SK-N-SH (cell line): ENCODE data around the gene EMC7. TPM values are rescaled to one million over a fixed set of nuclear protein-coding genes. Genes with fewer than 3 reads are reported as not detected.

ENCODE experiments used
- CTCF ChIA-PET: fragments of 300-600, 350-600 bp; formaldehyde crosslinking; extraction: SDS; loops from one replicate; lab custom pipeline; 2021; lab: Yijun Ruan, JAX
- POLR2A ChIA-PET: fragments of 350-600 bp; sonication (Branson Sonifier 250); formaldehyde crosslinking; extraction: SDS; loops from one replicate; lab custom pipeline; 2020; ENCODE audit warnings: antibody characterized with exemption, inconsistent platforms; lab: Yijun Ruan, JAX
- DNase-seq: peaks from one replicate; pipeline ENCODE4 v3.0.0; 2012
- H2AFZ ChIP-seq: fragments of 200-600 bp; sonication (generic); 2 replicates; pipeline ENCODE4 v1.8.1; 2016; ENCODE audit warnings: antibody characterized with exemption, mild to moderate bottlenecking, low read depth
- H3F3A ChIP-seq: fragments of 200-600 bp; sonication (generic); replicated peaks from 2 replicates; pipeline ENCODE3; 2016; ENCODE audit warnings: antibody characterized with exemption, mild to moderate bottlenecking; ENCODE audit not compliant: insufficient read depth
- H3K27ac ChIP-seq, 2 experiments: fragments of 200-500 bp in 1 of 2; fragments of 200-600 bp in 1 of 2; sonication (Bioruptor generic) in 1 of 2; sonication (generic), shearing (Covaris generic) in 1 of 2; 2 replicates each; pipeline versions ENCODE4 v1.5.1 to v1.6.1; 2014 to 2016; ENCODE audit warnings: low read depth in 2 of 2, inconsistent platforms in 1 of 2, low read length in 1 of 2, mild to moderate bottlenecking in 1 of 2, mixed read lengths in 1 of 2
- H3K27me3 ChIP-seq: fragments of 200-600 bp; sonication (generic), shearing (Covaris generic); 2 replicates; pipeline ENCODE4 v1.6.1; 2016; ENCODE audit warnings: mixed run types; ENCODE audit not compliant: insufficient read depth
- H3K36me3 ChIP-seq, 2 experiments: fragments of 200-500 bp in 1 of 2; fragments of 200-600 bp in 1 of 2; sonication (Bioruptor generic) in 1 of 2; sonication (generic) in 1 of 2; replicated peaks in 1 of 2; 2 replicates each; pipeline versions ENCODE3 to v1.5.1; 2014 to 2016; ENCODE audit warnings: low read length in 1 of 2, mild to moderate bottlenecking in 1 of 2; ENCODE audit not compliant: insufficient read depth in 2 of 2, control insufficient read depth in 1 of 2
- H3K4me1 ChIP-seq, 2 experiments: fragments of 200-500 bp in 1 of 2; fragments of 200-600 bp in 1 of 2; sonication (Bioruptor generic) in 1 of 2; sonication (generic), shearing (Covaris generic) in 1 of 2; 2 replicates each; pipeline versions ENCODE4 v1.5.1 to v1.6.1; 2014 to 2016; ENCODE audit warnings: low read depth in 1 of 2, low read length in 1 of 2, mixed run types in 1 of 2; ENCODE audit not compliant: insufficient read depth in 2 of 2, control insufficient read depth in 1 of 2
- H3K4me2 ChIP-seq: fragments of 200-600 bp; sonication (generic), shearing (Covaris generic); 2 replicates; pipeline ENCODE4 v1.6.1; 2017; ENCODE audit warnings: mixed run types
- H3K4me3 ChIP-seq, 2 experiments: fragments of 200-500 bp in 1 of 2; fragments of 200-600 bp in 1 of 2; sonication (Bioruptor generic) in 1 of 2; sonication (generic), shearing (Covaris generic) in 1 of 2; 2 replicates each; pipeline versions ENCODE4 v1.5.1 to v1.8.1; 2014 to 2016; ENCODE audit warnings: low read depth in 2 of 2, inconsistent platforms in 1 of 2, low read length in 1 of 2, mild to moderate bottlenecking in 1 of 2, mixed read lengths in 1 of 2, moderate library complexity in 1 of 2
- H3K79me2 ChIP-seq: fragments of 200-600 bp; sonication (generic); 2 replicates; pipeline ENCODE4 v1.8.1; 2017; ENCODE audit warnings: mild to moderate bottlenecking; ENCODE audit not compliant: insufficient read depth
- H3K9ac ChIP-seq: fragments of 200-600 bp; sonication (generic); 2 replicates; pipeline ENCODE4 v1.6.1; 2017; ENCODE audit warnings: mixed run types
- H3K9me2 ChIP-seq: fragments of 200-600 bp; sonication (generic); 2 replicates; pipeline ENCODE4 v1.6.1; 2017; ENCODE audit warnings: mixed run types
- H3K9me3 ChIP-seq: fragments of 200-600 bp; sonication (generic); 2 replicates; pipeline ENCODE4 v1.6.1; 2017; ENCODE audit warnings: mixed run types, mild to moderate bottlenecking, moderate library complexity
- H4K20me1 ChIP-seq: fragments of 200-600 bp; sonication (generic); 2 replicates; pipeline ENCODE4 v1.6.1; 2017; ENCODE audit warnings: mild to moderate bottlenecking, mixed run types; ENCODE audit not compliant: insufficient read depth
- CHD2 ChIP-seq: fragments of 150-350 bp; IDR thresholded peaks from 2 replicates; pipeline ENCODE4 v1.6.1; 2018; ENCODE audit warnings: low read length; ENCODE audit not compliant: partially characterized antibody
- CTCF ChIP-seq: fragments of 200-600 bp; sonication (generic); IDR thresholded peaks from 2 replicates; pipeline ENCODE4 v1.6.1; 2017; ENCODE audit warnings: antibody characterized with exemption, mild to moderate bottlenecking, moderate library complexity
- ELF1 ChIP-seq: IDR thresholded peaks from 2 replicates; pipeline ENCODE4 v1.4.0; 2012
- EP300 ChIP-seq, 2 experiments: IDR thresholded peaks; 2 replicates each; pipeline versions ENCODE4 v1.4.0 to v1.6.1; 2012; ENCODE audit warnings: borderline replicate concordance in 1 of 2, low read depth in 1 of 2, low read length in 1 of 2
- EZH2phosphoT487 ChIP-seq: fragments of 200-600 bp; sonication (generic); IDR thresholded peaks from 2 replicates; pipeline ENCODE4 v1.6.1; 2017; ENCODE audit warnings: low read depth, mixed run types, mild to moderate bottlenecking, antibody characterized with exemption, moderate library complexity, borderline replicate concordance
- GABPA ChIP-seq: IDR thresholded peaks from 2 replicates; pipeline ENCODE4 v1.4.0; 2012; ENCODE audit warnings: low read depth, mild to moderate bottlenecking
- GATA2 ChIP-seq: sonication (generic); formaldehyde crosslinking; IDR thresholded peaks from 2 replicates; pipeline ENCODE4 v1.5.0; 2020; ENCODE audit warnings: mild to moderate bottlenecking, missing genetic modification reagents
- IRF3 ChIP-seq: fragments of 150-350 bp; IDR thresholded peaks from 2 replicates; pipeline ENCODE4 v1.6.1; 2016; ENCODE audit warnings: mild to moderate bottlenecking, low read depth, low read length
- JUND ChIP-seq: IDR thresholded peaks from 2 replicates; pipeline ENCODE4 v1.4.0; 2012
- MEF2A ChIP-seq: IDR thresholded peaks from 2 replicates; pipeline ENCODE4 v1.4.0; 2012; ENCODE audit warnings: low read depth, borderline replicate concordance
- MXI1 ChIP-seq: IDR thresholded peaks from 2 replicates; pipeline ENCODE4 v1.6.1; 2012; ENCODE audit warnings: mild to moderate bottlenecking, low read depth, low read length, improper control_type of control experiment
- NFIC ChIP-seq: IDR thresholded peaks from 2 replicates; pipeline ENCODE4 v1.4.0; 2012; ENCODE audit warnings: borderline replicate concordance
- PBX3 ChIP-seq: IDR thresholded peaks from 2 replicates; pipeline ENCODE4; 2012
- POLR2AphosphoS5 ChIP-seq: IDR thresholded peaks from 2 replicates; pipeline ENCODE4 v1.6.1; 2012; ENCODE audit warnings: low read depth, low read length
- RAD21 ChIP-seq: IDR thresholded peaks from 2 replicates; pipeline ENCODE4 v1.6.1; 2012; ENCODE audit warnings: mild to moderate bottlenecking, low read length
- RCOR1 ChIP-seq: fragments of 150-350 bp; IDR thresholded peaks from 2 replicates; pipeline ENCODE4 v1.6.1; 2017; ENCODE audit warnings: antibody characterized with exemption, low read length
- REST ChIP-seq: IDR thresholded peaks from 2 replicates; pipeline ENCODE4 v1.6.1; 2012; ENCODE audit warnings: mild to moderate bottlenecking, low read depth, low read length, moderate library complexity
- RFX5 ChIP-seq: IDR thresholded peaks from 2 replicates; pipeline ENCODE4 v1.6.1; 2012; ENCODE audit warnings: mild to moderate bottlenecking, improper control_type of control experiment, low read length
- SIN3A ChIP-seq: IDR thresholded peaks from 2 replicates; pipeline ENCODE4 v1.6.1; 2012; ENCODE audit warnings: low read depth, mild to moderate bottlenecking, low read length, moderate library complexity, borderline replicate concordance
- TAF1 ChIP-seq: IDR thresholded peaks from 2 replicates; pipeline ENCODE4 v1.6.1; 2012; ENCODE audit warnings: low read depth, mild to moderate bottlenecking, low read length, moderate library complexity, borderline replicate concordance
- TEAD4 ChIP-seq: IDR thresholded peaks from 2 replicates; pipeline ENCODE4 v1.4.0; 2012; ENCODE audit warnings: mild to moderate bottlenecking, borderline replicate concordance; ENCODE audit not compliant: insufficient read depth
- USF1 ChIP-seq: IDR thresholded peaks from 2 replicates; pipeline ENCODE4 v1.4.0; 2012; ENCODE audit warnings: low read depth, borderline replicate concordance
- YY1 ChIP-seq: IDR thresholded peaks from 2 replicates; pipeline ENCODE4 v1.4.0; 2012; ENCODE audit warnings: low read depth, mild to moderate bottlenecking
- WGBS: methylation state at CpG from one replicate; pipeline ENCODE4 v1.1.6; 2017; ENCODE audit warnings: low lambda C conversion rate; 5-methylcytosine and 5-hydroxymethylcytosine counted together
- polyA plus RNA-seq, 3 experiments: library from polyadenylated mRNA; depleted of rRNA; stranded (reverse); fragments of >200 nt; gene quantifications; 2 replicates each; pipeline ENCODE4 v1.2.3, GENCODE V29; 2012

The EMC7 gene
- polyA plus RNA-seq, 1 of the 3 experiments (the other 2 are of a cell fraction) = 92.3 TPM

GRCh38 chr15:34055868-34056595, 45.6 kb downstream of the EMC7 start (continued):
- TF ChIP-seq USF1 (no peak), ELF1 (no peak), REST (no peak), SIN3A (no peak), PBX3 (no peak)

GRCh38 chr15:34054081-34054707, 47.5 kb downstream of the EMC7 start:
- Histone ChIP-seq H3K9me2 (no peaks in the 10 kb centered on the region), H3K36me3 (no peaks in the 10 kb centered on the region), H3K4me1 (peaks cover 0 to 9% of the 10 kb centered on the region in 2 experiments; a peak in 1 of 4 replicates), H3F3A (peaks cover 16% of the 10 kb centered on the region), H3K27me3 (no peaks in the 10 kb centered on the region), H3K9ac (no peak overlapping the region), H2AFZ (no peak overlapping the region), H3K27ac (no peak overlapping the region), H3K79me2 (no peaks in the 10 kb centered on the region), H3K9me3 (peaks cover 14% of the 10 kb centered on the region), H3K4me2 (no peak overlapping the region), H4K20me1 (no peaks in the 10 kb centered on the region), H3K4me3 (no peak overlapping the region)
- 66% methylated on average over 3 of the region's 3 CpGs for WGBS
- ChIA-PET CTCF (no interaction called here), POLR2A (no interaction called here)
- DNase-seq = no peak
- no peak for TF ChIP-seq TAF1
- TF ChIP-seq GATA2 (CRISPR knock-in tag) = no peak
- TF ChIP-seq YY1 = no peak
- no peak for TF ChIP-seq POLR2AphosphoS5
- TF ChIP-seq EP300 (IDR thresholded peaks at IDR 0.05; ENCODE audit: borderline replicate concordance in 1 of 2, low read depth in 1 of 2, low read length in 1 of 2) = no peak
- no peak for TF ChIP-seq CTCF
- TF ChIP-seq TEAD4 = no peak
- TF ChIP-seq NFIC = no peak
- TF ChIP-seq GABPA = no peak
- no peak for TF ChIP-seq JUND
- TF ChIP-seq RCOR1 = no peak
- TF ChIP-seq IRF3 = no peak
- no peak for TF ChIP-seq RAD21
- TF ChIP-seq RFX5 = no peak
- TF ChIP-seq MEF2A = no peak
- TF ChIP-seq EZH2phosphoT487 = no peak
- TF ChIP-seq CHD2 = no peak
- no peak for TF ChIP-seq SIN3A
- TF ChIP-seq MXI1 = no peak
